GM12892 (cell line): ENCODE results near the gene GREB1.

Experiments
- DNase-seq: peaks from one replicate; pipeline ENCODE4 v3.0.0; 2011; ENCODE audit not compliant: insufficient read length
- FAIRE-seq: peaks from 2 replicates; lab custom pipeline; 2011; peaks lifted over from hg19 to GRCh38; lab: Jason Lieb, UNC
- POLR2A ChIP-seq: IDR thresholded peaks from 2 replicates; pipeline ENCODE4 v1.6.1; 2011; ENCODE audit warnings: low read depth, low read length, control low read depth
- POLR2AphosphoS5 ChIP-seq: IDR thresholded peaks from 2 replicates; pipeline ENCODE4 v1.6.1; 2011; ENCODE audit warnings: low read depth, low read length, control low read depth
- TAF1 ChIP-seq: IDR thresholded peaks from 2 replicates; pipeline ENCODE4 v1.6.1; 2011; ENCODE audit warnings: low read depth, mild to moderate bottlenecking, control low read depth, low read length, borderline replicate concordance

Gene GREB1

DNA sequence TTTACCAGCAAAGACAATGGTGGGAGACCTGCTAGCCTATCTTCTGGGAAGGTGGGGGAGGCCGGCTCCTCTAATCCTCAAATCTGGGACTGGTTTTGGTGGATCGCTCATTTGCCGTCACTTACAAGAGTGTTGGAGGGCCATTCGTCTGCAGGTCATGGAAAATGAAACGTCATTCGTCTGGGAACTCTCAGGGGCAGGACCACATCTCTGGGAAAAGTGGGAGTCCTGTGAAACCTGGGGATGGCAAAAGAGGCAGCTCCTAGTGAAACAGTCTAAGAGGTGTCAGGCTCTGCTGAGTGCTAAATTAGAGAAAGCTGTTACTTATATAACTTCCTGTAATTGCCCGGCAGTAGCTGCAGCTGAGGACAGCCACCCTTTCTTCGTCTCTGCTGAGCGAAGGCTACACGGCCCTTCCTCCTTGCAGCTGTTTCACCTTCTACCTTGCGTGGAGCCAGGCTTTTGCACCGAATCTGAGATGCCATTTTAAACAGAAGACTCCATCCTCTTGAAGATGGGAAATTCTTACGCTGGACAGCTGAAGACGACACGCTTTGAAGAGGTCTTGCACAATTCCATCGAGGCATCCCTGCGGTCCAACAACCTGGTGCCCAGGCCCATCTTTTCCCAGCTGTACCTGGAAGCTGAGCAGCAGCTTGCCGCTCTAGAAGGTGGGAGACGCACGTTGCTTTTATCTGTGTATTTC lies 22.4 kb downstream of the GREB1 start:
- TF ChIP-seq POLR2A (no peak), TAF1 (no peak), POLR2AphosphoS5 (no peak)
- DNase-seq = no peak
- FAIRE-seq = no peak

DNA sequence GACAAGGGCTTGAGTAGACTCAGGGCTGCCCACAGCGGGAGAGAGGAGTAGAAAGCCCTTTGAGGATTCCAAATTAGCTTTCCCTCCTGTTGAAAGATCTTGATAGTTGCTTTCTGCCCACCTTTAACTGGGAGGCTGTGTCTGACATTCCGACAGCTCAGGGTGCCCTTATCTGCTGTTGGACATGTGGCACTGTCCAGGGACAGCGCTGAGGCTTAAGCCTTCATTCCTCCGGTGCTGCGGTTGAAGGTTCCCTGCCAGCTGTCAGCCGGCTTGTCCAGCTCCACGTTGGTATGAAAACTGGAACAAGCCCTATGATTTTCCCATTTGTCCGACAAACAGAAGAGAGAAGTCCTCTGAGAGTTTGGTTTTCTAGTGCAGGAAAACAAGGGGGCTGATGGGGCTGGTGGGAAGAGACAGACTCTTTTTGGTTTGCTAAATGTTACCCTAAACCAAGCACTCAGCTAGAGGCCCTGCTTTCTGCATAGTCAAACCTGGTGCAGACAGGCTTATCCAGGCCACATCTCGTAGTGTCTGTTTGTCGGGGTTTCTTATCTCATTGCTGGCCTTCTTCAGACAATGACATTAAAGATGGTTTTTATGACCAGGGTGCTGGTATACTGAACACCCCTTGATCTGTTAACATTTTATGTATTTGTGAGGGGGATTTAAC lies 24.5 kb downstream of the GREB1 start:
- TF ChIP-seq TAF1 = no peak
- TF ChIP-seq POLR2A = no peak
- TF ChIP-seq POLR2AphosphoS5 = no peak
- FAIRE-seq = no peak
- DNase-seq = no peak

- no peak for FAIRE-seq
- DNase-seq = no peak
- no peak for TF ChIP-seq TAF1
These were observed 25.4 kb downstream of the GREB1 start for GRCh38 chr2:11559066-11559785.

DNA sequence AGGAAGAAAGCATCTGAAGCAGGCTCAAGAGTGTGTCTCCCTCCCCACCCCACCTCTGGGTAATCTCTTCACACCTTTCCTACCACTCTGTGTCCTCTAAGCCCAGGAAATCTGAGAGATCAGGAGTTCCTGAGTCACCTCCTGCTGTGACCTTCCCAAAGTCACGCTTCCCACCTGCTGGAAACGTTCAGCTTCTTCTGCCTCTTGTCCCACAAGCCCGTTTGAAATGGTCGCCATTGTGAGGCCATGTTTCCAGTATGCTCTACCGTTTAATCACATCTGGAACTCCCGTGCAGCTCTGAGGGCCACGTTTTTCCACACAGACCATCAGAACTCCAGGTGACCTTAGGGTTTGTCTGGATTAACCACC lies 25.9 kb downstream of the GREB1 start:
- no peak for TF ChIP-seq POLR2AphosphoS5
- TF ChIP-seq POLR2A = no peak
- TF ChIP-seq TAF1 = no peak
- FAIRE-seq = no peak
- no peak for DNase-seq

GRCh38 chr2:11560806-11561205 lies 27.0 kb downstream of the GREB1 start:
- DNase-seq (no peak), FAIRE-seq (no peak)
- TF ChIP-seq TAF1 (no peak), POLR2AphosphoS5 (no peak), POLR2A (no peak)

GRCh38 chr2:11562011-11562410 lies 28.2 kb downstream of the GREB1 start:
- DNase-seq (no peak), FAIRE-seq (no peak)
- TF ChIP-seq TAF1 (no peak), POLR2A (no peak), POLR2AphosphoS5 (no peak)

- TF ChIP-seq POLR2AphosphoS5 = no peak
- no peak for TF ChIP-seq POLR2A
- TF ChIP-seq TAF1 = no peak
- no peak for FAIRE-seq
- no peak for DNase-seq
These were observed 28.6 kb downstream of the GREB1 start for GRCh38 chr2:11562476-11562875.

DNA sequence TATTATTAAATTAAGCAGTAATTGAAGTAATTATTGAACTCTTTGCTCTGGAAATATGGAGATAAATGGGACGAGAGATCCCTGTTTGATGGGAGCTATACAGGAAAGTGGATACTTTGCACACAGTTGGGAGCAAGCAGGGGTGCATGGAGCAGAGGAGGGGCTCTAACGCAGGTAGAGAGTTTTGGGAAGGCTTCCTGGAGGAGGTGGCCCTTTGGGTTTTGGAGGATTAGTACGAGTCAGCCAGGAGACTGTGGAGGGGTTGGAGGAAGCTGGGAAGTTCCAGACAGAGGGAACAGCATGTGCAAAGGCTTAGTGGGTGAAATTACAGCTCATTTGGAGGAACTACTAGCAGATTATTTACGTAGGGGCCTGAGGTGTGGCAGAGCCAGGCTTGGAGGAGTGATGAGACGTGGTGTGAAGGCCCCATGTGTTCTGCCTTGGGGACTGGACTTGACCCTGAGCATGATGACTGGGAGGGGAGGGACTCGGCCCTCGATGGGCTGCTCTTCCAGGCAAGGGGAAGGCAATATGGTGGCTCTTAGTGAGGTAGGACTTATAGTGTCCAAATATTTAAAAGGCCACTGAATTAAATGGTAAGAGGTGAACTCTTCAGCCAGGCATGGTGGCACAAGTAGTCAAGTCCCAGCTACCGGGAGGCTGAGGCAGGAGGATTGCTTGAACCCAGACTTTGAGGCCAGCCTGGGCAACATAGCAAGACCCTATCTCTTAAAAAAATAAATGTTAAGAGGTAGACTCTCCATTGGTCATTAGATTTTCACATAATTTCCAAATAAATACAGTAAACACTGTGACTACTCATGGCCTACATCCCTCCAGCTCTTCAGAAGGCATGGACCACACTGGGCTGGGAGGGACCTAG lies 30.2 kb downstream of the GREB1 start:
- no peak for FAIRE-seq
- TF ChIP-seq POLR2AphosphoS5 (no peak), POLR2A (no peak), TAF1 (no peak)
- no peak for DNase-seq

DNA sequence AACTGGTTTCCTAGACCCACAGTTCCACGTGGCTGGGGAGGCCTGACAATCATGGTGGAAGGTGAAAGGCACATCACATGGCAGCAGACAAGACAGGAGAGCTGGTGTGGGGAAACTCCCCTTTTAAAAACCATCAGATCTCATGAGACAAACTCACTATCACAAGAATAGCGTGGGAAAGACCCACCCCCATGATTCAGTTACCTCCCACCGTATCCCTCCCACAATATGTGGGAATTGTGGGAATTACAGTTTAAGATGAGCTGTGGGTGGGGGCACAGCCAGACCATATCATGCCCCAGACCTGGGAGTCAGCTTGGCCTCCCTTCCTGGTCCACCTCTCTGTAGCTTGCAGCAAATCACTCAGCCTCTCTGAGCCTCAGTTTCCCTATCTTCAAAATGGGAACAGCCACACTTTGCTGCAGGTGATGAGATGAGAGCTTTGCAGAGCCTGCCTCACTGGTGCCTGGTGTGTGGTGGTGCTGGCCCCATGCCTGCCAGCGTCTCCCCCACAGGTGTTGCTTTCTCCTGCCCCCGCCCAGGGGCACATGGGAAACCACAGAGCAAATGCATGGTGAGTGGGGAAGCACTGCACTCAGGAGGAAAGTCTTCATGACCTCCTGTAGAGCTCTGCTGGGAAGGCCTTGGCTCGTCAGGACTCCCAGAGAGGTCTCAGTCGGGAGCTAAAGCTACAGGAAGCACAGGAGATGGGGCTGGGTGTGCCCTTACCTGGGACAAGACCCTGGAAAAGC lies 31.1 kb downstream of the GREB1 start:
- FAIRE-seq = no peak

DNA sequence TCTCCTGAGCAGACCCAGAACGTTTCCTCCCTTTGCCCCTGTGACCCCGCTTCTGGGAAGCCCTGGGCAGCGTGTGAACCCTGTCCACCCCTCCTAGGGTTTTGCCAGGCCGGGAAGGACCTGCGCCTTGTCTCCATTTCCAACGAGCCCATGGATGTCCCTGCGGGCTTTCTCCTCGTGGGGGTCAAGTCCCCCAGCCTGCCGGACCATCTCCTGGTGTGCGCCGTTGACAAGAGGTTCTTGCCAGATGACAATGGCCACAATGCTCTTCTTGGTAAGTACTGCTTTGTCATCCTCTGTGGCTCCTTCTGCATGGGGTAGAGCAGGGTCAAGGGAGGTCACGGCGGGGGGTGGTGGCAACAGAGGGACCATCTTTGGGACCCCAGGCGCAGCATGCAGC lies 32.5 kb downstream of the GREB1 start:
- TF ChIP-seq TAF1 = no peak
- no peak for TF ChIP-seq POLR2A
- no peak for TF ChIP-seq POLR2AphosphoS5
- FAIRE-seq (no peak), DNase-seq (no peak)

More for the DNA sequence above, 31.1 kb downstream of the GREB1 start:
- no peak for DNase-seq
- TF ChIP-seq POLR2A = no peak
- no peak for TF ChIP-seq POLR2AphosphoS5
- TF ChIP-seq TAF1 = no peak

DNA sequence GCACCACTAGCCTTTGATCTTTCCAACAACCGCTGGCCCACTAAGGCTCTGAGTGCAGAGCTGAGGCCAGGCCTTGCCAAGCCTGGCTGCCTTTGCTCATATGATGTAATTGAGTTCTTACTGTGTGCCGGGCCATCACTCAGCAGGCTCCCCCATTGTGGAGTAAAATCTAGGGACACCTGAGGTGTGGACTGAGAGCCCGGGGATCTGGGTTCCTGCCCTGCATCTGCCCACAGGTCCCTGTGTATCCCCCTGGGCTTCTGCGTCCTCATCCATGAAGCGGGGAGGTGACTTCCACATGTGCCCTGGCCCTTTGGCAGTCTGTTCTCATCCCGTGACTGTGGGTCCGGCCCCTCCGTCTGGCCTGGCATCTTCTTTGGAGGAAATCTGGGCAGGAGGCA lies 33.8 kb downstream of the GREB1 start:
- TF ChIP-seq POLR2A (no peak), POLR2AphosphoS5 (no peak), TAF1 (no peak)
- DNase-seq = no peak
- FAIRE-seq = no peak
